NCI-H1417 (cell line): ENCODE measurements around the gene MAVS.
A peak's percentile ranks its signal among the peaks of the same experiment; 100 is the strongest.

Experiments
- DNase-seq, 3 experiments: peaks; one replicate each; lab custom pipeline; 2025; lab: John Stamatoyannopoulos, UW

MAVS gene

DNA sequence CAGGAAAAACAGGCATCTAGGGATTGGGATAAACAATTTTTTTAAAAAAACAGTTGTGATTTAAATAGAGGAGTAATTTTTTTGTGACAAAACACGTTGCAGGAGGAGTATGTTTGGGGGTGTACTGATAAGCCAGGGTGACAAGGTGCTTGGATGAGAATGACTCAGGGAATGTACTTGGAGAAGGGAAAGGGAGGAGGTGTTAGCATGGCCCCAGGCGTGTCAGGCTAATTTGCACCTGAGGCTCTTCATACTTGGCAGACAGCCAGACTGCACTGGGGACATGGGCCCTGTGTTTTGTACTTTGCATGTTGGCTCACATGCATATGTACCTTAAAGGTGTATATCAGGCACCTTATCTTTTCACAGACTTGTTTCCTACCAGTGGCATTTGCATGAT is 65.3 kb downstream of the MAVS start:
- peak; percentile 40 to 92 (median 77) for DNase-seq

DNA sequence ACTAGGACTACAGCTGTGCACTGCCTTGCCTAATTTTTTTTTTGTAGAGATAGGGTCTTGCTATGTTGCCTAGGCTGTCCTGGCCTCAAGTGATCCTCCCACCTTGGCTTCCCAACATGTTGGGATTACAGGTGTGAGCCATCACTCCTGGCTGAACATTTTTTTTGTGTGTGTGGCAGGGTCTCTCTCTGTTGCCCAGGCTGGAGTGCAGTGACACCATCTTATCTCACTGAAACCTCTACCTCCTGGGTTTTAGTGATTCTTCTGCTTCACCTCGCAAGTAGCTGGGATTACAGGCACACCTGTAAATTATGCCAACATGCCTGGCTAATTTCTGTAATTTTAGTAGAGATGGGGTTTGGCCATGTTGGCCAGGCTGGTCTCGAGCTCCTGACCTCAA is 67.8 kb downstream of the MAVS start:
- DNase-seq: no peak

DNA sequence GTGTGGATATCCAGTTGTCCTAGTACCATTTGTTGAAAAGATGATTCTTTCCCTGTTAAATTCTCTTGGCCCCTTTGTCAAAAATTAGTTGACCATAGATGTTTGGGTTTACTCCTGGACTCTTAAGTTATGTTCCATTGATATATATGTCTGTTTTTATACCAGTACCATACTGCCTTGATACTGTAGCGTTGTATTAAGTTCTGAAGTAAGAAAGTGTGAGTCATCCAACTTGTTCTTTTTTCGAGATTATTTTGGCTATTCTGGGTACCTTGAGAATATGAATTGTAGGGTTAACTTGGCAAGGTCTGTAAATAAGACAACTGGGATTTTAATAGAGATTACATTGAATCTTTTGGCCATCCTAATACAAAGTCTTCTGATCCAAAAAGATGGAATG is 69.1 kb downstream of the MAVS start:
- no peak for DNase-seq

DNA sequence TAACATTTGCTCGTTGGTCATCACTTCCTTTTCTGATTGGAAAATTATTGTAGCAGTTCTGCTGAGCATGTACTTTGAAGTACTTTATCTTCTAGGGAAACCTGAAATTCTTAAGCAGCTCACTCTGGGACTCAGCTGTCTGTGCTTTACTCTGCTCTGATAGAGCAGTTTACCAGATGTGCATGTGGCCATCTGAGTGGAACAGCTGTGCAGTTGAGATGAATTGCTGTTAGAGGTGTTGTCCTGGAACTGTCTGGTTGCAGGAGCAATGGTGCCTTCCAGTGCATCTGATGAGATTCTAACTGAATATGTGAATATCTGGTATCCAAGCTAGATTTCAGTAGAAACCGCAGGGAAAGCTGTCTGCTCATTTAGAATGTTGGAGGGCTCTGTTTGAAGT is 69.7 kb downstream of the MAVS start:
- no peak for DNase-seq

DNA sequence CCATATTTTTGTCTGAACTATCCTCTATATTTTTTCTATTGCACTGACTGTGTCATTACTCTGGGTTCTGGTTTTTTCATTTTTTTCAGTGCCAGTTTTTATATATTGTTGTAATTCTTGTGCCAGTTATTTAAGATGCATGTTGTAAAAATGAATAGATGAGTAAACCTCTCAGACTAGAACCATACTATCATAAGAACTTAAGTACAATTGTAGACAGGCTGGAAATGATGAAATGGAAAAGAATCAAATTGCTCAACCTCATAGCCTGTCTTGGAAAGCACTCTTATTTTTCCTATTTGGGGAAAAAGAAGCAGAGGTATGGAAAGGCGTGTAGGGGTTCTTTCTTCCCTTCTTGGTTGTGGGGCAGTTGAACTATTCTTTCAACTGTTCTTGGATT is 72.7 kb downstream of the MAVS start:
- DNase-seq: no peak

DNA sequence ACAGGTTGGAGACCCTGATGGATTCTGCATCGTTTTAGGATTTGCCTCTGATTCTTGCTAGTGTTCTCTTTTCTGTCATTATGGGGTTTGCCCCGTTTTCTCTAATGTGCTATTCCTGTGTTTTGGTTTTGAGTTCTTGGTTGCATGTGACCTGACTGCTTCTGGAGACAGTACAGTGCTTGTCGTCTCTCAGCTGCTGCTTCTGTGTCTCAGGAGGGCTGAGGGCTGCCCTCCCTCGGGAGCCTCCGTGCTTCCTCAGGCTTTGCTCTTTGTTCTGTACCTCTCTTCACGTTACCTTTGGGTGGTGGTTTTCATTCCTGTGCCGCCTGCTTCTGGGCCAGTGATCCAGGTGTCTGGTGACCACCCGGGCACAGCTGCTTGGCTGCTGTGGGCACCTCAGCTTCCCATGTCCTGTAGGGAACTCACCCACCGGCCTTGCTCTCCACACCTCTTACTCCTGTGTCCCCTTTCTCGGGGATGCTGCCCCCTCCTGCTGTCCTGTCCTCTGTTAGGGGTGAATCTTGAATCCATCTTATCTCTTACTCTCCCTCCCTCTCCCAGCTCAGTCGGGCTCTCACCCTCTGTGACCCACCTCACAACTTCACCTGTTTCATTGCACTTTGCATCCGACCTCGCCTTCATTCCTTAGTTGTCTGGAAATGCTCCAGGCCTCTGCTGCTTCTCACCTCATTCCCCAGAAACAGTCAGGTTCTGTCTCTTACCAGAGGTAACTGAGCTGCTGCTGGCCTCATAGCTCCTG is 75.8 kb downstream of the MAVS start:
- no peak for DNase-seq

DNA sequence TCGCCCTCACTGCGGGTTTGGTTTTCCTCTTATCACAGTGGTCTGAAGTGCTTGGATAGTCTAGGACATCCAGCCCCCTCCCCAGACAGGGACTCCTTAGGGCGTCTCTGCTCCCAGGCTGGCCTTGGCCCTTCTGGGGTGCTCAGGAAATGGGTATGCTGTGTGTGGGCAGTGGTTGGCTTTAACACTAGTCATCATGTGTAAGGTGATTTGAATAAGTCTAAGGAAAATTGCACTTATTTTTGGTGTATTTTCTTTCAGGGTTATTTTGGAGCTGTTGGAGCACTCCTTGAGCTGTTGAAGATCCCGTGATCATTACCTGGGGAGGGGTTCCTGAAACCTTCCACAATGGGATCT is 76.3 kb downstream of the MAVS start:
- DNase-seq: no peak

DNA sequence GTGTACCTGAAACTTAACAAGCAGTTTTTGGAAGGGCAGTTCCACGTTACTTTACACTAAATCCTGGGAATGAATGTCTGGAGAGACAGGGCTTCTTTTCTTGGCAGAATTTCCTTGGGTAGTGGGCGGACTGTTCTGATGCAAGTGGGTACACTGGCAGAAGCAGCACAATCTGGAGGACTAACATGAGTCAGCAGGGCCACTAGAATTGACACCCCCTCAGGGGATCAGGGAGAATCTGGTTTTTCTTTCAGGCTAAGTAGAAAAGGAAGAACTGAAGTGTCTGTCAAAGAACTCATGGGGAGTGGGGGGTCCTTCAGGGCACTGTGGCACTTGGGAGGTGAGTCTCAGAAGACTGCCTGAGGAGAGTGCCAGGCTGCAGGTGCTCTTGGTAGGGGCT is 77.2 kb downstream of the MAVS start:
- no peak for DNase-seq

DNA sequence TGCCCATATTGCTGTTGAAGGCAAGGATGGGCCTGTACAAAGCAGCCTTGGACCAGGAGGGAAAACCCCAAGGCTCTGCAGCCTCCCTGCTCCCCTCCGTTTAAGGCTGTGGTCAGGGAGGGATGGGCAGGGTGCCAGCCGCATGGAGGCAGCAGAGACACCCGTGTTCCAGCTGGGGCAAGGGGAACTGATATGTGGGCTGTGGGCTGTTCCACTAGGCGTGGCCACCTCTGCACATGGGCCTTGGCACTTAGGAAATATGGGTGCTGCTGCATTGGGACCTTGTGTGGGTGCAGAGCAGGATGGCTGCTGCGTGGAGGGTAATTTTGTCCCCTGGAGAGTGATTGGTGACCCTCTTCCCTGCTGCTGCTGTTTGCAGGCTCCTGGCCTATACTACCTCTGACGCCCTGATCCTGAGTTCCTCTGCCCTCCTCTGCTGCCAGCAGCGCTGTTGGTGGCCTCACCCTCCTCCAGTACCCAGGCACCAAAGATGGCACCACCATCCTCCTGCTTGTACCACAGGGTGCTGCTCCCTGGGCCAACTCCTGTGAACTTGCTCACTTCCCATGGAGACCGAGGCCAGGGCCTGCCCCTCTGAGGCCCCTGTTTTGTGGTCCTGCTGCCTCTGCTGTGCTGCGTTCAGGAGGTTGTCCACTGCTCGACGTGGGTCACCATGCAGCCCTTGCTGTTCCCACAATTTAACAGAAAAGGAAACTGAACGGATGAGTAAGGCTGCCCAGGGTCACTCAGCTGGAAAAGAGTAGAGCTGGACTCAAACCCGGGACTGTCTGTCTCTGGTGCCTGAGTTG is 77.9 kb downstream of the MAVS start:
- no peak for DNase-seq

DNA sequence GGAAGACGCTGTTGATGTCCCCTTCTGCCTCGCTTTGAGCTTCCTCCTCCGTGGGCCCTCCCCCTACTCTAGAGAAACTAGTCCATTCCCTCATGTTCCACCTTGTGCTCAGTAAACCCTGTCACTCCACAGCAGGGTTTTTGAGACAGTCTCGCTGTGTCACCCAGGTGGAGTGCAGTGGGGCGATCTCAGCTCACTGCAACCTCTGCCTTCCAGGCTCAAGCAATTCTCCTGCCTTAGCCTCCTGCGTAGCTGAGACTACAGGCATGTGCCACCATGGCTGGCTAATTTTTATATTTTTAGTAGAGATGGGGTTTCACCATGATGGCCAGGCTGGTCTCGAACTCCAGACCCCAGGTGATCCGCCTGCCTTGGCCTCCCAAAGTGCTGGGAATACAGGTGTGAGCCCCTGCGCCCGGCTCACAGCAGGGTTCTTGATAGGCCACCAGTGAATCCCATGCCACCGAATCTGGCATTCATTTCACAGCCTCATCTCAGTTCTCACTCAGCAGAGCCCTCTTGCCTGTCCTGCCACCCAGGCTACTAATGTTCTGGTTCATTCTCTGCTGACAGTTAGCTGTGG is 78.6 kb downstream of the MAVS start:
- no peak for DNase-seq
